ENCODE measurements around the gene ZC3H4.

Gene ZC3H4

DNA sequence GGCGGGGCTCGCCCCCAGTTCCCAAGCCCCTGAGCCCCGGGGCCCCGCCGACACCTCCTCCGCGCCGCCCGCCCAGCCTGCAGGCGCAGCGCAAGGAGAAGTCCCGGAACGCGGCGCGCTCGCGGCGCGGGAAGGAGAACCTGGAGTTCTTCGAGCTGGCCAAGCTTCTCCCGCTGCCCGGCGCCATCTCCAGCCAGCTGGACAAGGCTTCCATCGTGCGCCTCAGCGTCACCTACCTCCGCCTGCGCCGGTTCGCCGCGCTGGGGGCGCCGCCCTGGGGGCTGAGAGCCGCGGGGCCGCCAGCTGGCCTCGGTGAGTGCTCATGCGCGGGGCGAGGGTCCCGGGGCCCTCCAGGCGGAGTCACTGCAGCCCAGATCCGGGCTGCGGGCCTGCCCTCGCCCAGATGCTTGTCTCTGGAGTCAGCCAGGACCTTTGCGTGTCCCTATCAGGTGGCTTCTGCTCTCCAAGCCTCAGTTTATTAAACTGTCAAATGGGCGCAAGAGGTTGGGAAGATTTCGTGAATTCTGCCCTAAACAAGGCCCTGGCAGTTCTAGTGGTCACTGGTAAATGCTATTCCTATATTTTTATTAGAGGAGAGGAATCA lies 91.9 kb downstream of the ZC3H4 start:
- DNase-seq (ENCODE audit: low read depth in 2 of 2) = no peak

- DNase-seq (ENCODE audit: low read depth in 2 of 2) = no peak
Measured at GRCh38 chr19:47020992-47021496, 92.5 kb downstream of the ZC3H4 start.

DNA sequence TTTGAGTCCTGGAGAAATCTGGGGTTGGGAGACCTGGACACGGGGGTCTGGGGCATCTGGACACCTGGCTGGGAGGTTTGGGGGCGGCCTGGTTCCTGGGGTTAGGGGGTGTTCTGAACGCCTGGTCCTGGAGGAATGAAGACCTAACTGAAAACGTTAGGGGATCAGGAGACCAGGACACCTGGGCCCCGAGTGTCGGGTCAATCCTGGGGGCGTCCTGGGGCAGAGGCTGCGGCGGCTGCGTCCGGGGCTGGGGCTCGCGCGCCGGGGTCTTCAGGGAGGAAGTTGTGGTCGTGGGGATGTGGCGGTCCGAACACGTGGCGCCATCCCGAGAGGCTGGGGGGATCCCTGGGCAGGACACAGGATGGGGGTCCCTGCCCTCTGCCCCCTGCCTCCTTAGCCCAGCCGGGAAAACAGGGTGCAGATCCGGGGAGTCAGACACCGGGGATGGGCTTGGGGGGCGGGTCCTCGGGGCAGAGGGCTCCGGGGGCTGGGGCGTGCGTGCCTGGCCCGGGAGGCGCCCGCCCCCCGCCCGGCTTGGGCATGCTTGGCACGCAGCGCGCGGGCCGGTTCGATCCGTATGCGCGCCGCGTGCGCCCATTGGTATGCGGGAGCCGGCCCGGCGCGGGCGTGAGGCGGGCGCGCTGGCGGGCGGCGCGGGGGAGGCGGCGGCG lies 93.3 kb downstream of the ZC3H4 start:
- DNase-seq (ENCODE audit: low read depth in 2 of 2) = no peak

DNA sequence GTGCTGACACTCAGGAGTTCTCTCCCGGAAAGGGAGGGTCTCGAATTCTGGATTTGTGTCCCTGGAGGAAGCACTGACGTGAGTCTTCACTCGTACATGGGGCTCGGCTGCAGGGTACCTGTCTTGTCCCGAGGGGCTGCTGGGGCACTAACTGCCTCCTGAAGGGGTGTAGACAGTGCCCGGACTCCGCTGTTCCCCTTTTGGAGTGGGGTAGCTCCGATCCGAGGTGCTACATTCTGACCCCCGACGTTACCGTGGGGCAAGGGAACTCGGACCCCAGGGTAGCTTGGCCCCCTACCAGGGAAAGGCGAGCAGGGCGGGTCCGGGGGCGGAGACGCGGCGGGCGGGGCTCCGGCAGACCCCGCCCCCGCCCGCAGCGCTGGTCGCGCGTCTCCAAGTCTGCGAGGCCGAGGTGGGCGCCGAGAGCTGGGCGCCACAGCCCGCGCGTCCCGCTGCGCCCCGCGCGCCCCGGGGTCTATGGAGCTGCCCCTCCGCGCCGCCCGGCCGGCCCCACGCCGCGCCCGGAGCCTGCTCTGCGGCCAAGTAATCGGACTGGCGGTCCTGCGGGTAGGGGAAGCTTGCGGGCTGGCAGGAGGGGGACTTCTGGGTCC lies 94.0 kb downstream of the ZC3H4 start, which contains the start of gene NPAS1:
Gene NPAS1 (plus strand): TSS at position 407 of the 611 bp plus-strand sequence. CDS start 1,211 bp downstream, outside the sequence.
- no peak for DNase-seq (ENCODE audit: low read depth in 2 of 2)

DNA sequence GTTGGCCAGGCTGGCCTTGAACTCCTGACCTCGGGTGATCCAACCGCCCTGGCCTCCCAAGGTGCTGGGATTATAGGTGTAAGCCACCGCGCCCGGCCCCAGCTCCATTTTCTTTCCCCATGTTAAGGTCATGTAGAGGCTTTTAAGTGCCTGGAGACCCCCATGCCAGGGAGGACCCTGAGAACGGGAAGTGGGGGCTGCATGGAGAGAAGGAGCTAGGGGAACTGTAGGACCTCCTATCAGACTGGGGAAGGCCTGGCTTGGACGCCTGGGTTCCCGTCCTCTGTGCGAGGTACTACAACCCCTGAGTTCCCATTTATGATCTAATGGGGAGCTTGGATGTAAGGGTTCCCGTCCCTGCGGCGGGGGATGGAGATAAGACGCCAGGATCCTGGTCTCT lies 94.7 kb downstream of the ZC3H4 start:
- DNase-seq (ENCODE audit: low read depth in 2 of 2) = no peak

Data from stimulated activated CD4-positive, alpha-beta T cell treated with anti-CD3 and anti-CD28 coated beads, Interleukin-1b, Interleukin-23, amount 100 ng/mL, for 4 hours (primary cell).